ENCODE results near the gene GMPS. TPM values are rescaled to one million over a fixed set of nuclear protein-coding genes. Genes with fewer than 3 reads are reported as not detected.
"Not testable (repeated sequence)": the region's sequence is repeated elsewhere in the genome, so short reads cannot be mapped to it uniquely, and the experiment has no call there.

GMPS gene
- total and polyA plus RNA-seq, 3 experiments from 2014 or later = 63.7 to 117 (median 113) TPM

GRCh38 chr3:155862290-155862982 lies 8.0 kb upstream of the GMPS start:
- ChIA-PET CTCF (interaction anchor here (1.2 to 2.3 kb wide), 3 partner anchors 9 to 57 kb away, joined by 3 to 13 read pairs (median 6); partner anchors contain the start of gene C3orf33), POLR2A (interaction anchor here (0.7 to 1.7 kb wide), 5 partner anchors 9 to 1299 kb away, joined by 4 to 11 read pairs (median 5); partner anchors contain the start of genes C3orf33, GMPS and SLC33A1)
- H3K36me3 ChIP-seq (ENCODE audit: insufficient read depth, low read length); H3K9me3 Mint-ChIP-seq; H3K27me3 ChIP-seq (ENCODE audit: insufficient read depth, low read length, poor library complexity, severe bottlenecking); H3K27ac ChIP-seq (ENCODE audit: low read depth, low read length); H3K27me3 Mint-ChIP-seq; H3K4me3 ChIP-seq (ENCODE audit: low read length); H3K36me3 Mint-ChIP-seq; H3K9me3 ChIP-seq (ENCODE audit: low read length); H3K4me1 ChIP-seq (ENCODE audit: insufficient read depth, low read length): not testable (repeated sequence)
- peak overlapping the region; percentile 57 to 79 (median 64) for H3K4me3 Mint-ChIP-seq
- peaks cover 13 to 27% (median 25%) of the 10 kb centered on the region in 3 donors for H3K4me1 Mint-ChIP-seq
- peak; percentile 40 to 81 (median 62) for DNase-seq
- H3K27ac Mint-ChIP-seq = peak overlapping the region; percentile 86 to 96 (median 91)

GRCh38 chr3:155863072-155863784 lies 7.2 kb upstream of the GMPS start:
- Histone ChIP-seq H3K4me1 (ENCODE audit: insufficient read depth, low read length) (peaks cover 7% of the 10 kb centered on the region), H3K27ac (ENCODE audit: low read depth, low read length) (no peak overlapping the region), H3K9me3 (ENCODE audit: low read length) (no peaks in the 10 kb centered on the region), H3K36me3 (ENCODE audit: insufficient read depth, low read length) (no peaks in the 10 kb centered on the region), H3K27me3 (ENCODE audit: insufficient read depth, low read length, poor library complexity, severe bottlenecking) (no peaks in the 10 kb centered on the region), H3K4me3 (ENCODE audit: low read length) (no peak overlapping the region)
- H3K4me3 Mint-ChIP-seq = peak overlapping the region in 2 of 7 donors; percentile 38 to 57
- peak overlapping the region in 6 of 8 donors; percentile 86 to 96 (median 92) for H3K27ac Mint-ChIP-seq
- H3K9me3 Mint-ChIP-seq = no peaks in the 10 kb centered on the region
- CTCF ChIA-PET = interaction anchor here (2.1 to 2.3 kb wide), 2 partner anchors 10 to 57 kb away, joined by 6 to 13 read pairs; partner anchors contain the start of gene C3orf33
- H3K36me3 Mint-ChIP-seq = no peaks in the 10 kb centered on the region
- POLR2A ChIA-PET = interaction anchor here (0.7 to 1.7 kb wide), 4 partner anchors 8 to 404 kb away, joined by 4 to 11 read pairs (median 8); partner anchors contain the start of genes C3orf33, GMPS and SLC33A1
- DNase-seq = no peak
- H3K4me1 Mint-ChIP-seq = peaks cover 13 to 27% (median 25%) of the 10 kb centered on the region in 3 donors
- peaks cover 0 to 1% of the 10 kb centered on the region in 2 donors for H3K27me3 Mint-ChIP-seq

GRCh38 chr3:155869691-155870090 lies 759 bp upstream of the GMPS start:
- Mint-ChIP-seq H3K9me3 (no peaks in the 10 kb centered on the region), H3K4me3 (peak overlapping the region; percentile 91 to 96 (median 94)), H3K4me1 (peaks cover 26 to 30% (median 26%) of the 10 kb centered on the region in 3 donors), H3K36me3 (peaks cover 0 to 6% (median 0%) of the 10 kb centered on the region in 3 donors), H3K27me3 (no peaks in the 10 kb centered on the region), H3K27ac (peak overlapping the region; percentile 84 to 99 (median 96))
- Histone ChIP-seq H3K4me3 (ENCODE audit: low read length) (peak overlapping the region; percentile 95), H3K4me1 (ENCODE audit: insufficient read depth, low read length) (peaks cover 26% of the 10 kb centered on the region), H3K9me3 (ENCODE audit: low read length) (no peaks in the 10 kb centered on the region), H3K27ac (ENCODE audit: low read depth, low read length) (peak overlapping the region; percentile 88), H3K36me3 (ENCODE audit: insufficient read depth, low read length) (no peaks in the 10 kb centered on the region), H3K27me3 (ENCODE audit: insufficient read depth, low read length, poor library complexity, severe bottlenecking) (no peaks in the 10 kb centered on the region)
- ChIA-PET CTCF (interaction anchor here (0.9 to 4.3 kb wide), 5 partner anchors 11 to 64 kb away, joined by 3 to 40 read pairs (median 3); partner anchors contain the start of genes C3orf33 and SLC33A1), POLR2A (interaction anchor here (0.8 to 2.9 kb wide), 4 partner anchors 16 to 1291 kb away, joined by 3 to 24 read pairs (median 4); partner anchors contain the start of genes C3orf33, CCNL1 and SLC33A1)
- DNase-seq = no peak

- Histone ChIP-seq H3K36me3 (ENCODE audit: insufficient read depth, low read length) (no peaks in the 10 kb centered on the region), H3K27me3 (ENCODE audit: insufficient read depth, low read length, poor library complexity, severe bottlenecking) (no peaks in the 10 kb centered on the region), H3K4me3 (ENCODE audit: low read length) (peak overlapping the region; percentile 95), H3K4me1 (ENCODE audit: insufficient read depth, low read length) (peaks cover 30% of the 10 kb centered on the region), H3K27ac (ENCODE audit: low read depth, low read length) (peak overlapping the region; percentile 88), H3K9me3 (ENCODE audit: low read length) (no peaks in the 10 kb centered on the region)
- CTCF ChIA-PET = interaction anchor here (0.6 to 4.3 kb wide), 5 partner anchors 13 to 70 kb away, joined by 3 to 40 read pairs (median 5); partner anchors contain the start of genes C3orf33 and SLC33A1
- POLR2A ChIA-PET = interaction anchor here (1.5 to 2.9 kb wide), 3 partner anchors 9 to 66 kb away, joined by 5 to 24 read pairs (median 11); partner anchors contain the start of genes C3orf33 and SLC33A1
- H3K4me1 Mint-ChIP-seq = peaks cover 35 to 41% (median 36%) of the 10 kb centered on the region in 3 donors
- H3K4me3 Mint-ChIP-seq = peak overlapping the region; percentile 88 to 96 (median 94)
- H3K9me3 Mint-ChIP-seq = no peaks in the 10 kb centered on the region
- H3K36me3 Mint-ChIP-seq = peaks cover 0 to 6% (median 0%) of the 10 kb centered on the region in 3 donors
- H3K27me3 Mint-ChIP-seq = no peaks in the 10 kb centered on the region
- peak; percentile 32 to 70 (median 44) for DNase-seq
- peak overlapping the region; percentile 70 to 94 (median 89) for H3K27ac Mint-ChIP-seq
Measured at GRCh38 chr3:155870945-155871745, 695 bp downstream of the GMPS start.

GRCh38 chr3:155871746-155872158 lies 1.3 kb downstream of the GMPS start:
- Histone ChIP-seq H3K27me3 (ENCODE audit: insufficient read depth, low read length, poor library complexity, severe bottlenecking) (no peaks in the 10 kb centered on the region), H3K36me3 (ENCODE audit: insufficient read depth, low read length) (no peaks in the 10 kb centered on the region), H3K4me1 (ENCODE audit: insufficient read depth, low read length) (peaks cover 33% of the 10 kb centered on the region), H3K9me3 (ENCODE audit: low read length) (no peaks in the 10 kb centered on the region), H3K4me3 (ENCODE audit: low read length) (peak overlapping the region; percentile 95), H3K27ac (ENCODE audit: low read depth, low read length) (peak overlapping the region; percentile 88)
- Mint-ChIP-seq H3K27ac (peak overlapping the region; percentile 70 to 94 (median 89)), H3K4me3 (peak overlapping the region; percentile 88 to 96 (median 94)), H3K4me1 (peaks cover 38 to 47% (median 41%) of the 10 kb centered on the region in 3 donors), H3K36me3 (peaks cover 0 to 6% (median 0%) of the 10 kb centered on the region in 3 donors), H3K27me3 (no peaks in the 10 kb centered on the region), H3K9me3 (no peaks in the 10 kb centered on the region)
- ChIA-PET CTCF (interaction anchor here (0.9 to 4.3 kb wide), 4 partner anchors 13 to 66 kb away, joined by 3 to 40 read pairs (median 4); partner anchors contain the start of genes C3orf33 and SLC33A1), POLR2A (interaction anchor here (1.5 to 2.9 kb wide), 3 partner anchors 9 to 66 kb away, joined by 5 to 24 read pairs (median 11); partner anchors contain the start of genes C3orf33 and SLC33A1)
- peak in 1 of 5 donors; percentile 29 for DNase-seq

- DNase-seq = no peak
- Histone ChIP-seq H3K36me3 (ENCODE audit: insufficient read depth, low read length) (no peaks in the 10 kb centered on the region), H3K27me3 (ENCODE audit: insufficient read depth, low read length, poor library complexity, severe bottlenecking) (no peaks in the 10 kb centered on the region), H3K4me1 (ENCODE audit: insufficient read depth, low read length) (peaks cover 33% of the 10 kb centered on the region), H3K4me3 (ENCODE audit: low read length) (no peak overlapping the region), H3K27ac (ENCODE audit: low read depth, low read length) (peak overlapping the region; percentile 88), H3K9me3 (ENCODE audit: low read length) (no peaks in the 10 kb centered on the region)
- peaks cover 0 to 6% (median 0%) of the 10 kb centered on the region in 3 donors for H3K36me3 Mint-ChIP-seq
- H3K9me3 Mint-ChIP-seq = no peaks in the 10 kb centered on the region
- H3K4me1 Mint-ChIP-seq = peaks cover 45 to 60% (median 53%) of the 10 kb centered on the region in 3 donors
- H3K27me3 Mint-ChIP-seq = no peaks in the 10 kb centered on the region
- POLR2A ChIA-PET = no interaction called here
- CTCF ChIA-PET = interaction anchor here (1.4 to 1.5 kb wide), 2 partner anchors 22 to 67 kb away, joined by 3 to 6 read pairs; partner anchors contain the start of gene C3orf33
- peak overlapping the region in 5 of 7 donors; percentile 27 to 96 (median 94) for H3K4me3 Mint-ChIP-seq
- H3K27ac Mint-ChIP-seq = no peak overlapping the region
Measured at GRCh38 chr3:155872904-155873646, 2.6 kb downstream of the GMPS start.
